Panc1 (cell line): Measurements from ENCODE around the gene HLA-DMB.

Source experiments
- POLR2AphosphoS5 ChIP-seq: IDR thresholded peaks from 2 replicates; pipeline ENCODE4 v1.6.1; 2012; ENCODE audit warnings: mild to moderate bottlenecking, low read depth, low read length, moderate library complexity
- SIN3A ChIP-seq: IDR thresholded peaks from 2 replicates; pipeline ENCODE4 v1.6.1; 2012; ENCODE audit warnings: low read depth, mild to moderate bottlenecking, low read length, moderate library complexity, borderline replicate concordance; ENCODE audit not compliant: insufficient read depth
- TCF7L2 ChIP-seq: IDR thresholded peaks from 2 replicates; pipeline ENCODE4 v1.6.1; 2011; ENCODE audit warnings: mild to moderate bottlenecking, low read depth, low read length, inconsistent platforms
- TF ChIP-seq, protein P1 (sequence below): fragments of 450-650 bp; IDR thresholded peaks from 2 replicates; pipeline ENCODE4 v1.5.1; 2017; ENCODE audit warnings: mild to moderate bottlenecking
- TF ChIP-seq, protein P2 (sequence below), 2 experiments: IDR thresholded peaks; 2 replicates each; pipeline ENCODE4 v1.6.1; 2011 to 2012; ENCODE audit warnings: low read depth in 2 of 2, control low read depth in 1 of 2, low read length in 1 of 2, mild to moderate bottlenecking in 1 of 2, moderate library complexity in 1 of 2; ENCODE audit not compliant: insufficient read depth in 1 of 2

DNA sequence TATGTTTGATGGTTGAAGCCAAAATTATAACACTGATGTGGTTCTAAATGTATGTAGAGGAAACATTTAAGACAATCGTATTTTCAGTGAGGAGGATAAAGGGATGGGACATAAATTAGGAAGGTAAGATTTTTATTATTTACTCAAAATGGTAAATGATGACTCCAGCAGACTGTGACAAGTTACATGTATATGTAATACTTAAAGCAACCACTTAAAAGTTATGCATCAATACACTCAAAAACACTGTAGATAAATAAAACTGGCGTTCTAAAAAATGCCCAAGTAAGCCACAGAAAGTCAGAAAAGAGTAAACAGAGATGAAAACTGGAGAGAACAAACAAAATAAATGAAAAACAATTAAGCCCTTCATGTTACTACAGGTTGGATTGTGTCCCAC, 18.7 kb downstream of the HLA-DMB start:
- TF ChIP-seq, protein P1, sequence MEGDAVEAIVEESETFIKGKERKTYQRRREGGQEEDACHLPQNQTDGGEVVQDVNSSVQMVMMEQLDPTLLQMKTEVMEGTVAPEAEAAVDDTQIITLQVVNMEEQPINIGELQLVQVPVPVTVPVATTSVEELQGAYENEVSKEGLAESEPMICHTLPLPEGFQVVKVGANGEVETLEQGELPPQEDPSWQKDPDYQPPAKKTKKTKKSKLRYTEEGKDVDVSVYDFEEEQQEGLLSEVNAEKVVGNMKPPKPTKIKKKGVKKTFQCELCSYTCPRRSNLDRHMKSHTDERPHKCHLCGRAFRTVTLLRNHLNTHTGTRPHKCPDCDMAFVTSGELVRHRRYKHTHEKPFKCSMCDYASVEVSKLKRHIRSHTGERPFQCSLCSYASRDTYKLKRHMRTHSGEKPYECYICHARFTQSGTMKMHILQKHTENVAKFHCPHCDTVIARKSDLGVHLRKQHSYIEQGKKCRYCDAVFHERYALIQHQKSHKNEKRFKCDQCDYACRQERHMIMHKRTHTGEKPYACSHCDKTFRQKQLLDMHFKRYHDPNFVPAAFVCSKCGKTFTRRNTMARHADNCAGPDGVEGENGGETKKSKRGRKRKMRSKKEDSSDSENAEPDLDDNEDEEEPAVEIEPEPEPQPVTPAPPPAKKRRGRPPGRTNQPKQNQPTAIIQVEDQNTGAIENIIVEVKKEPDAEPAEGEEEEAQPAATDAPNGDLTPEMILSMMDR = no peak
- TF ChIP-seq, protein P2, sequence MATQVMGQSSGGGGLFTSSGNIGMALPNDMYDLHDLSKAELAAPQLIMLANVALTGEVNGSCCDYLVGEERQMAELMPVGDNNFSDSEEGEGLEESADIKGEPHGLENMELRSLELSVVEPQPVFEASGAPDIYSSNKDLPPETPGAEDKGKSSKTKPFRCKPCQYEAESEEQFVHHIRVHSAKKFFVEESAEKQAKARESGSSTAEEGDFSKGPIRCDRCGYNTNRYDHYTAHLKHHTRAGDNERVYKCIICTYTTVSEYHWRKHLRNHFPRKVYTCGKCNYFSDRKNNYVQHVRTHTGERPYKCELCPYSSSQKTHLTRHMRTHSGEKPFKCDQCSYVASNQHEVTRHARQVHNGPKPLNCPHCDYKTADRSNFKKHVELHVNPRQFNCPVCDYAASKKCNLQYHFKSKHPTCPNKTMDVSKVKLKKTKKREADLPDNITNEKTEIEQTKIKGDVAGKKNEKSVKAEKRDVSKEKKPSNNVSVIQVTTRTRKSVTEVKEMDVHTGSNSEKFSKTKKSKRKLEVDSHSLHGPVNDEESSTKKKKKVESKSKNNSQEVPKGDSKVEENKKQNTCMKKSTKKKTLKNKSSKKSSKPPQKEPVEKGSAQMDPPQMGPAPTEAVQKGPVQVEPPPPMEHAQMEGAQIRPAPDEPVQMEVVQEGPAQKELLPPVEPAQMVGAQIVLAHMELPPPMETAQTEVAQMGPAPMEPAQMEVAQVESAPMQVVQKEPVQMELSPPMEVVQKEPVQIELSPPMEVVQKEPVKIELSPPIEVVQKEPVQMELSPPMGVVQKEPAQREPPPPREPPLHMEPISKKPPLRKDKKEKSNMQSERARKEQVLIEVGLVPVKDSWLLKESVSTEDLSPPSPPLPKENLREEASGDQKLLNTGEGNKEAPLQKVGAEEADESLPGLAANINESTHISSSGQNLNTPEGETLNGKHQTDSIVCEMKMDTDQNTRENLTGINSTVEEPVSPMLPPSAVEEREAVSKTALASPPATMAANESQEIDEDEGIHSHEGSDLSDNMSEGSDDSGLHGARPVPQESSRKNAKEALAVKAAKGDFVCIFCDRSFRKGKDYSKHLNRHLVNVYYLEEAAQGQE (IDR thresholded peaks at IDR 0.05; ENCODE audit: insufficient read depth in 1 of 2, low read depth in 2 of 2, low read length in 1 of 2) = no peak
- TF ChIP-seq POLR2AphosphoS5 = no peak
- TF ChIP-seq TCF7L2 = no peak
- TF ChIP-seq SIN3A = no peak
